Germinal center (tissue), 1 donor: ENCODE results near the gene TMEM151A.

Experiments used
- DNase-seq: peaks from one replicate; pipeline ENCODE4 v3.0.0; 2012; ENCODE audit warnings: mixed read lengths, low spot score

The TMEM151A gene

DNA sequence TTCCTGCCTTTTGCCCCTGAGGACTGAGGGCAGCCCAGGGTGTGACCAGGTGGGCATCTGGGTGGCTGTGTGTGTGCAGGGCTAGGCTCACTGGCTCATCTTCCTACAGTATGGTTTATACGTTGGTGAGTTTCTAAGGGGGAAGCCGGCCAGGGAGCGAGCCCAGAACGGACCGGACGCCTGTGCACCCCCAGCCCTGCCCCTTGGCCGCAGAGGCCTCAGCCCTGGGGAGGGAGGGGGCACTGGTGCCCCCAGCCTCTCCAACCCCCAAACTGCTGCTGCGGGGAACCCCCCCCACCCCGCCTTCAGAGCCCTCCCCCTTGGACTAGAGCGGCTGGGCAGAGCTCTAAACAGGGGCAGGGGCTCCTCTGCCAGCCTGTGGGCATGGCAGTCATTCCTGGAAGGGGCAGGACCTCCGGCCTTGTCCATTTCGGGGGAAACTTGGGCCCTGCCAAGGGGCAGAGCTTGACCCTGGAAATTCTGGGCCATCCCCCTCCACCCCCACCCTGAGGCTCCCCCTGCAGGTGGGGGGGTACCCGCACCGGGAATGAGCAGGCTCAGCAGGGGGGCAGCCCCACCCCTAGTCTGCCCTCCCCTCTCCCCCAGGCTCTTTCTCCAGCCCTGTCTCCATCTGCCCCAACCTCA is 8.1 kb upstream of the TMEM151A start:
- DNase-seq: no peak

DNA sequence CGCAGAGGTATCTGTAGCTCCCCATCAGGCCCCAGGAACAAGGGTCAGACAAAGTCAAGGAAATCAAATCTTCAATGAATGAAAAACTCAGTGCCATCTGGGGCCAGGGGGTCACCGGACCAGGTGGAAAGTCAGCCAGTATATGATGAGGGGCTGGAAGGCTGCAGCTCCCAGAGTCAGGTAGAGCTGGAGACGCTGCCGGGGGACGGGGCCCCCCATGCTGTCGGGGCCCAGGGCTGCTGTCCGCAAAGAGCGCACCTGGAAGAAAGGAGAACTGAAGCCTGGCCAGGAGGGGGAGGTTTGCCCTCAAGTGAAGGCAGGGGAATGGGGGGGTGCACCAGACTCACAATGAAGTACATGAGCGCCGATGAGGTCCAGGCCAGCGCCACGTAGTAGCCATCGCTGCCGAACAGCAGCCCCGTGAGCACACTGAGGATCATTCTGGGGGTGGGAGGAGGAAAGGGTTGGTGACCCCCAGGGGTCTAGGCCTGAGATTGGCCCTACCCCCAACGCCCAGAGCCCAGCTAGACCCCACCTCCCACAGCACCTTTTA is 7.1 kb upstream of the TMEM151A start:
- no peak for DNase-seq

DNA sequence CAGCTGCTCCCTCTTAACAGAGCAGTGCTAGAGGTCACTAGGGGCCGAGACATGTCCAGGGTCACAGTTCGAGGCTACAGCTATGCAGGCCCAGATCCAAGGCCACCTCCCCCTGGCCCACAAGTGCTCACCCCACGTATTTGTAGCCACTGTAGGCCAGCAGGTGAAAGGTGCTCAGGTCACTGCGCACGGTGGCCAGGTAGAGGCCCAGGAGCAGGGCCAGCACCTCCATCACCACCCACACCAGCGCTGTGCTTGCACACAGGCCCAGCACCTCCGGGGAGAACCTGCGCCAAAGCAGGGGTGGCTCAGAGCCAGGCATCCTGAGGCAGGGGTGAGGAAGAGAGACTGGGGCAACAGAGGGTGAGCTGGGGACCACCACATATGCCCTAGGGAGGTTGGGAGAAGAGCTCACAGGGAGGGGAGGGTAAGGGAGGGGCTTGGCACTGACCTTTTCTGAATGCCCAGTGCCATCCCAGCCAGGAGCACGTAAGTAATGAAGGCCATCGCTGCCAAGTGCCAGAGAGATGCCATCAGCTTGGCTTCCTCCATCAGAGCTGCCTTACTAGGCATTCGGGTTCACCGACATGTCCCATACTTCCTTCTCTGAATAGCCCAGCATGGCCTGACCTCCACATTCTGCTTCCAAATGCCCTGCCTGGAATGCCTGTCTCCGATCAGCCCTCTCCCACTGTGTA is 6.3 kb upstream of the TMEM151A start:
- DNase-seq: no peak

DNA sequence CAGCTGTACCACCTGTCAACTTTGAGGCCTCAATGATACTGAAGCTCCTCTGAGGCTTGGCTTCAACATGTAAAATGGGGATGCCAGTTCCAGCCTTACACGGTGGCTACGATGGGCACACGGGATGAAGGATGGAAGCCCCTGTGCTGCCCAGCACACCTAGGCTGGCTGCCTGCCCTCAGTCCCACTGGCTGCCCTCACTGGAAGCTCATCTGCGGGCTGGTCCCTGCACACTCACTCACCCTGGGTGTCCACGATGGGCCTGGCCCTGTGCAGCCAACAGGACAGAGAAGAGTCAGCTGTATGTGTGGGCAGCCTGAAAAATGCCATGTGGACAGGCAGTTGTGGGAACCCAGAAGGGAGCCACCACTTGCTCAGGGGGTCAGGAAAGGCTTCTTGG is 5.0 kb upstream of the TMEM151A start:
- no peak for DNase-seq

DNA sequence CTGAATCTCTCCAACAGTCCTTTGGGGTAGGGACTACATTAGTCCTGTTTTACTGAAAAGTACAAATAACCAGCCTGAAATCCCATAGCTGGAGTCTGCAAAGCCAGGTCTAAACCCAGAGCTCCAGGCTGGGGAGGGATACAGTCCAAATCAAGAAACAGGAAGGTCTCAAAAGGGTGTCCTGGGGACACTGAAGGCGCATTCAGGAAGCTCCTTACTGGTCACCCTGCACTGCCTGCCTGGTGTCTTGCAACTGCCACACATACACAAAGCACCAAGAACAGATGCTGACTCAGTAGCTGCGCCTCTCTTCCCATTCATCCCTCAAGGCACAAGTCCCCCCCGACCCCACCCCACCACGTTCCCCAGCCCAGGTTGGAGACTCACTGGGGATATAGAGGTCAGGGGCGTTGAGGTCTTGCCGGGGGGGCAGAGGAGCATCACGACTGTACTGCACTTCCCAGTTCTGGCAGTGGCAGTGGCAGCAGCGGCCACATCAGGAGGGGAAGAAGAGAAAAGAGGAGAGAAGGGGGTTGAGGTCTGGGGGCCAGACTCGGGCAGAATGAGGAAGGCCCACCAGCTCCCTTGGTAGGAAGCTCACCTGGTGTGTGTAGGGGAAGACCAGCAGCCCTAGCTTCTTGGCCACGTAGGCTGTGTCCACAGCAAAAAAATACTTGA is 4.3 kb upstream of the TMEM151A start:
- DNase-seq: no peak

DNA sequence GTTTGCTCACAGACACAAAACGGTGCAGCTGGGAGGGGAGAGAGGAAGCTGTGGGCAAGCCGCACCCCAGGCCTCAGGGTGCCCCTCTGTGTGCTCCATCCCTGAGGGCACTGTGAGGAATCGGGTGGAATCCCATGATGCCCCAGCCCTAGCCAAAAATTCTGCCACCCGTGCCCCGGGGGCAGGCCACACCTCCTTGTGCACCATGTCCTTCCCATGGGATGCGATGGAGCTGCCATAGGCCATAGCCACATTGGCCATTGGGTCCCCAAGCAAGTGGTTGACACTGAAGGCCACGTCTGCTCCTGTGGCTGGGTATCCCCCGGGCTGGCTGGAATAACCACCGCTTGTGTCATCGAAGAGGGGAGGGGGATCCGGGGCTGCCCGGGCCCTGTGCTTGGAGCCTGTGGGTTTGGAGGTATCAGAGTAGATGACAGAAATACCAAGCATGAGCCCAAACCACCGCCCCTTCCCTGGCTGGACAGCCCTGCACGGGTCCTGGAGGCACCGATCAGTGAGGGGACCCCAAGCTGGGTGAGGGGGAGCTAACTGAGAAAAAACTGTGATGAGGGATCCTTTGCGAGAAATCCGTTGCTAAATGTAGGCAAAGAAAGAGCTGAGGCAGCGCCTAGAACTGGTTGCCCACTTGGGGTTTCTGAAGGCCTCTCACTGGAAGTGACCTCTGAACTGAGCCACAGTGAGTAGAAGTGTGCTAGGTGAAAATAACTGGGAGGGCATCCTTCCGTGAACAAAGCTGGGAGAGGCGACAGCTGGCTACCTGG is 3.6 kb upstream of the TMEM151A start:
- DNase-seq: no peak

DNA sequence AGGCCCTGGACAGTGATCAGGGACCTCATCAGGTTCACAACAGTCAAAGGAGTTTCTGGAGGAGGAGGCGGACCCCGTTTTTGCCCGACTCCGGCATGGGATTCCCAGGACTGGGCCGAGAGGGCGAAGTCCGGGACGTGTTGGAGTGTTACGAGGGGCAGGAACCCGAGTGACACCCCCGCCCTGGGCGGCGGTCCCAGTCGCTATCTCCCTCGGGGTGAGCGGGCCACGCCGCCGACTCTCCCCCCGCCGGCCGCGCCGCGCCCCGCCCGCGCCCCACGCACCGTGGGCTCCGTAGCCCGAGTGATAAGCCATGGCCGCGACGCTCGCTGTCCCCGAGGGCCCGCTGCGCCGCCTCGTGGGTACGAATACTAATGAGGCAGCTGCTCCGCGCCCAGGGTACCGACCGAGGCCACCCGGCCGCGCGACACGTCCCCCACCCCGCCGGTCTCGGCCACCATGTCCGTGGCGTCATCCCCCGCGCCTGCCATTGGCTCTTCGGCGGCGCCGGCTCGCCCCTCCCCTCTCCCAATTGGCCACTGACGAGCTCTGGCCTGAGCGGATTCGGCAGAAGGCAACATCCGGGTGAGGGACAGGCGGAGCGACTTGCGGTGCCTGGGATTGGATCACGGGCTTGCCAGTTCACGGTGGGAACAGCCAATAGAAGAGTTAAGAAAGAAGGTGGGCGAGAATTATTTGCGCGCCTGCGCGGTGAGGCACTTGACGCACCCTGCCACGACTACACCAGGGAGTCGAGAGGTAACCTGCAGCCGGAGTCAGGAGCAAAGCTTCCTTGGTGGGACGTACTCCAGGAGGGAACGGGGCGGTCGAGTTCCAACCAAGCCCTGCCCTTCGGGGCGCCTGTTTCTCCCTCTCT is 2.8 kb upstream of the TMEM151A start, which contains the start of gene YIF1A:
YIF1A (minus strand) TSS at position 473 of the 877 bp plus-strand sequence; CDS start at position 315, 158 bp downstream.
- peak; percentile 100 for DNase-seq

DNA sequence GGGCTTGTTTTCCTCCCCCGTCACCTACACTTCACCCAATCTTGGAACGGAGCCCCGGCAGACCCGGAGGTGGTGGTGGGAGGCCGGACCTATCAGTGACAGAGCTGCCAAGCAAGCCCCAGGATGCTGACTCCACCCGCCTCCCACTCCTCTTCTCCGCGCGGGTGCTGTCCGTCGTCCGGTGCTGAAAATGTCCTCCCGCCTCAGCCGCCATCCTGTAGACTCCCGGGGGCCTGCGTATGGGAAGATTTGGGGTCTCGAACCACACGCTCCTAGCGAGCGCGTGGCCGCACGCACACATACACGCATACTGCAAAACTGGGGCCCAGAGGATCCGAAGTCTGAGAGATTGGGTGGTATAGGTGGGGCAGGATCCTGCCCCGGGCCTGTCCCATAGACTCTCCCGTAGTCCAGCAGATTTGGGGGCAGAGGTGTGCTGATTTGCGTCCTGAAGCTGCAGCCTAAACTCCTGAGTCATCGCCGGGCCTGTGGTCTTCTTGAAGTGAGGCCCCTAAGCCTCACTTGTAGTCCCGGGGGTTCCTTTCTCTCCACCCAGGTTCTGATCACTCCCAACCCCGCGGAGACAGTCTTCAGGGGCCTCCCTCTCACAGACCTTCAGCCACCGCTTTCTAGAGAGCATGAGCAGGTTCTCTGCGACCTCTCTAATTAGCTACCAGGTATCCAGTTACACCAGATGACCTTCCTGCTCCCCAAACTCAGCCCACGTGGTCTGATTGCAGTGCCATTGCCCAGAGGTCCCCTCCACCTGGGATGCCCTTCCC is 2.0 kb upstream of the TMEM151A start:
- peak; percentile 79 for DNase-seq

DNA sequence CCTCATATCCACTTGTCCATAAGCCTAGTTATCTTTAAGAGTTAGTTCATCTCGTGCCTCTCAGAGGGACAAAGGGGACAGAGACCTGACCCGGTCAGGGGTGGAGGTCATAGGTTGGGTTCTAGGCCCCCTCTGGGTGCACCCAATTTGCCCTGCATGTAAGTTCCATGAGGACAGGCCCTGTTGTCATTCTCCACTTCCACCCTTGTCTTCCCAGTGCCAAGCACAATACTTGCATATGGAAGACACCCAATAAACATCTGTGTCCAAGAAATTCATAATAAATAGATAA is 1.4 kb upstream of the TMEM151A start:
- no peak for DNase-seq

DNA sequence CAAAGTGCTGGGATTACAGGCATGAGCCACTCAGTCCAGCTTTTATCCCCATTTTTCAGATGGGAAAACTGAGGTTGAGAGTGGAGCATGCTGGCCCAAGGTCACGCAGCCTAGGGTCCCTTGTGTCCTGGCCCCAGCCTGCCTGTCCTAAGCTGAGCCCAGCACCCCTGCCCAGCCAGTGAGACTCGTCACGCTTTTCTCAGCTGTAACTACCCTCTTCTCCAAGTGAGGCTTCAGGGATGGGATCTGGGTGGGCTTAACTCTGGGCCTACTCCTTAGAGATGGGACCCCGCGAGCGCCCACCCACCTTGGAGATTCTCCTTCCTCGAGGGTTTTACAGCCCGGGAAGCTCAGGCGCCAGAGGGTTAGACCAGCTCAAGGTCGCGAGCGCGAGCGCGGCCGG is 390 bp upstream of the TMEM151A start:
- no peak for DNase-seq

DNA sequence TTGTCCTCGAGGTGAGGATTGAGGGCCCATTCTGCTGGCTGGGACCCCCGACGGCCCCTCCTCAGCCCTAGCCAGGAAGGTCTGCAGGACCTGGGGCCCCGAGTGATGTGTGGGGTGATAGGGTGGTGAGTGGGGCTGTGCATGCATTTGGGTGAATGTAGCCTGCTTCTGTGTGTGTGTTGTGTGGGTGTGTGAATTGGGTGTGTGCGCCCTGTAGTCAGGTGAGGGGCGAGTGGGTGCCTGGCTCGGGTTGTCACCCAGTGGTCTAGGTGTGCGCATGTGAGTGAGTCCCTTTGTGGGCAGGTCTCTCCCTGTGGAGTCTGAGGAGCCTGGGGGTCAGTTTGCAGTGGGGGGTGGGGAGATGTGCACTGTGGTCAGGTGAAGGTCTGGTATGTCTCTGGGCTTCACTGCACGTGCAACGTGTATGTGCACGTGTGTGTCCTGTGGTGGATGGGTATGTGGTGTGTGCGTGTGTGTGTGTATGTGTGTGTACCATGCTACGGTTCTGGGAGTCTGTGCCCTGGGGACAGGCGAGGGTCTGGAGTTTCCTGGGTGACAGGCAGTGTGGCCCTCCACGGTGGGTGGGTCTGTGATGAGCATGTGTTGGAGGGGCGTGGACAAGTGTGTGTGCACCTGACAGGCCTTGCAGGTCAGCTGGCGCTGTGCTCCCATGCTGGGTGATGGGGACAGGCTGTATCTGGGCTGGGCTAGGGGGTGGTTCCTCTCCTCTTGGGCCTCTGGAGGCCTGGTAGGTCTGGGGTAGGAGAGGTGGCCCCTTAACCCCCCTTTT is 1.0 kb downstream of the TMEM151A start:
- DNase-seq: no peak

DNA sequence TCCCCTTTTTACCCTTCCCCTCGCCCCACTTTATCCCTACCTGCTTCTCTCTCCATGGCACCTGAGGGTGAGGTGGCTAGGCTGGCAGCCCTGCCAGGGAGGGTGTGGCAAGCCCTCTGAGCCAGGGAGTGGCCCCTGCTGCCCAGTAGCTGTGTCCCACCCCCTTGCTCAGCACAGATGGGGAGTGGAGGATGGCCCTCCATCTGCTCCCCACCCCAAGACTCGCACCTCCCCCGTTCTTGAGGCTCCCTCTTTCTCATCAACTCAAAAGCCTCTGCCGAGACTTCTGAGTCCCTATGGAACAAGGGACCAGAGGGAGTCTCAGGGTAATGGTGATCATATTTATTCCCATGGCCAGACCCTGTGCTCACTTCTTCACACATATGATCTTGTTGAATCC is 1.7 kb downstream of the TMEM151A start:
- no peak for DNase-seq

DNA sequence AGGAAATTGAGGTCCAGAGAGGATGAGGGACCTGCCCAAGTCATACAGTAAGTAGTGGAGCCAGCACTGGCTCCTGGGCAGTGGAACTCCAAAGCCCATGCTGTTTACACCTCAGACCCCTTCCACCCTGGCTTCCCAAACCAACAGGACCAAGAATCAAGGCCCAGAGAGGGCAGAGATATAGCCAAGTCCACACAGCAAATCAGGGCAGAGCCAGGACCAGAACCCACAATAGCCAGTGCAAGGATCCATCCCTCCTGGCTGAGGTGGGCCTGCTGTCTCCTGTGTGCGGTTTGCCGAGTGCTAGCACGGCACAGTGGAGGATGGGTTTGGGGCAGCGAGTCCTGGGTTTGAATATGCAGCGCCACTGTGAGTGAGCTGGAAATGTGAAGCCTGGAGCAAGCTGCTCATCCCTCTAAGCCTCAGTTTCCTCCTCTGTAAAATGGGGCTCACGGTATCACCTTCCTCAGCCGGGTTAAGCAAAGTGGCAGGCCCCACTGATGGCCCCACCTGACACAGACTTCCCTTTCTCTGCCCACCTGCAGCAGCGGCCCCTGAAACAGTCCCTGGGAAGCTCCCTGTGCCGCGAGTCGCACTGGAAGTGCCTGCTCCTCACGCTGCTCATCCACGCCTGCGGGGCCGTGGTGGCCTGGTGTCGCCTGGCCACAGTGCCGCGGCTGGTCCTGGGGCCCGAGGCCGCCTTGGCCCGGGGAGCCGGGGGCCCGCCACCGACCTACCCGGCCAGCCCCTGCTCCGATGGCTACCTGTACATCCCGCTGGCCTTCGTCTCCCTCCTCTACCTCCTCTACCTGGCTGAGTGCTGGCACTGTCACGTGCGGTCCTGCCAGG is 2.3 kb downstream of the TMEM151A start:
- no peak for DNase-seq

DNA sequence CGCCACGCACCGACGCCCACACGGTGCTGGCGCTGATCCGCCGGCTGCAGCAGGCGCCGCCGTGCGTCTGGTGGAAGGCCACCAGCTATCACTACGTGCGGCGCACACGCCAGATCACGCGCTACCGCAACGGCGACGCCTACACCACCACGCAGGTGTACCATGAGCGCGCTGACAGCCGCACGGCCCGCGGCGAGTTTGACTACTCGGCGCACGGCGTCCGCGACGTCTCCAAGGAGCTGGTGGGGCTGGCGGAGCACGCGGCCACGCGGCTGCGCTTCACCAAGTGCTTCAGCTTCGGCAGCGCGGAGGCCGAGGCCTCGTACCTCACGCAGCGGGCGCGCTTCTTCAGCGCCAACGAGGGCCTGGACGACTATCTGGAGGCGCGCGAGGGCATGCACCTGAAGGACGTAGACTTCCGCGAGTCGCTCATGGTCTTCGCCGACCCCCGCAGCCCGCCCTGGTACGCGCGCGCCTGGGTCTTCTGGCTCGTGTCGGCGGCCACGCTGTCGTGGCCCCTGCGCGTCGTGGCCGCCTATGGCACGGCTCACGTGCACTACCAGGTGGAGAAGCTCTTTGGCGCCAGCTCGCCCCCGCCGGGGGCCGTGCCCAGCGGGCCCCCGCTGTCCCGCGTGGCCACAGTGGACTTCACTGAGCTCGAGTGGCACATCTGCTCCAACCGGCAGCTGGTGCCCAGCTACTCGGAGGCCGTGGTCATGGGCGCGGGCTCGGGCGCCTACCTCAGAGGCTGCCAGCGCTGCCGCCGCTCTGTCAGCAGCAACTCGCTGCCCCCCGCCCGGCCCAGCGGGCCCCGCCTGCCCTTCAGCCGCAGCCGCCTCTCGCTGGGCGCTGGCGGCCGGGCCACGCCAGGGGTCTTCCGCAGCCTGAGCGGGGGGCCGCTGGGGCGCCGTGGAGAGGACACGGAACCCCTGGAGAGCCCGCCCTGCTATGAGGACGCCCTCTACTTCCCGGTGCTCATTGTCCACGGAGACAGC is 3.2 kb downstream of the TMEM151A start:
- no peak for DNase-seq

DNA sequence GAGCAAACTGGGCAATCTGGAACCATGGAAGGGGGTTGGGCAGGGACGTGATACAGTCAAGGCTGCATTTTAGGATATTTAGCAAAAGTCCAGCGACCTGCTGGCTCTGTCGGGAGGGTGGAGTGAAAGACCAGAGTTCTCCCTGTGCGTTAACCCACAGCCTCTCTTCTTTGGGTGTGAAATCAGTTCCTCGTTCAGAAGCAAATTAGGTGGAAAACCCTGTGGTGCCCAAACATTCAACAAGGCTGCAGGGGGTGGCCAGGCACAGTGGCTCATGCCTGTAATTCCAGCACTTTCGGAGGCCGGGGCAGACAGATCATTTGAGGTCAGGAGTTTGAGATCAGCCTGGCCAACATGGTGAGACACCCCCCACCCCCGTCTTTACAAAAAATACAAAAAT is 5.9 kb downstream of the TMEM151A start:
- no peak for DNase-seq

DNA sequence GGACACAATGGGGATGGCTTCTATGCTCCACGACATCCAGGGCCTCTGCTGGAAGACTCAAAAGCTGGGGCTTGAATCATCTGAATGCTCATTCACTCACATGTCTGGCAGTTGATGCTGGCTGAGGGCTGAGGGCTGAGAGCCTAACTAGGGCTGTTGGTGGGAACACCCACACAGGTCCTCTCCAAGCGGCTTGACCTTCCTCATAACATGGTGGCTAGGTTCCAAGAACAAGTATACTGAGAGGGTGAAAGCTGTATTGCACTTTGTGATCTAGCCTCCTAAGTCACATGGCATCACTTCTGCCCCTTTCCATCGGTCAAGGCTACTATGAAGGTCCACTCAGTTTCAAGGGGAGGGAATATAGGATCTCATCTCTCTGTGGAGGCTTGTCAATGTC is 7.5 kb downstream of the TMEM151A start:
- DNase-seq: no peak

DNA sequence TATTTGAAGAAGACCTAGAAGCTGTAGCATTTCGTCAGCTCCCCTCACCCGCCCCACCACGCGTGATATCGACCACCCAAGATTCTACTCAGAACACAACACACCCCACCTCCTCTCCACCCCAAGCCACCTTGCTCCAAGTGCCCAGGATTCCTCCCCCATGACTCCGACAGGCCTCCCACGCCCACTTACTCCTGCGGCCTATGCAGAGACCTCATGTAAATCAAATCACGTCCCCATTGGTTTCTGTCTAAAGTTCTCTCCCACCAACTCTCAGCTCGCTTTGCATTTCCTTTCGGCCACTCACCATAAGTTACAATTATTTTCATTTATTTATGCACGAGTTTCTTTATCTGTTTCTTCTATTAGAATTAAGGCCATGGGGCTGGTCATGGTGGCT is 11.0 kb downstream of the TMEM151A start:
- no peak for DNase-seq

DNA sequence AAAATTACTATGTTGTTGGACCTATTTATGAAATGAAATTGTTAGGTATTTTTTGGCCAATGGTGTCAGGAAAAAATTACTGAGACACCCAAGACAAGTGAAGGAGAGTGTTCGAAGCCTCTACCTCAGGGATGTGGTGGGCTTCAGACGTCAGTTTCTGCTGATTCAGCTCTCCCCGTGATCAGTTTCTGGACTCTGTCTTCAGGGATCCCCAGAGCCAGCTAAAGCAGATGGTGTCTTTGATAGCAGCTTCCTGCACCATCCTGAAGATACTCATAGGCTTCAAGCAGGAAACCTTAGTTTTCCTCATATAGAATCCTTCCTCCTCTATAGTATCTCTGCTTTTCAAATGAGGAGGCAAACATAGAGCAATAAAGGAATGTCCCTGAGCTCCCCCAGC is 17.8 kb downstream of the TMEM151A start:
- no peak for DNase-seq
